ENCODE measurements around the gene TSHZ2.

TSHZ2 gene

GRCh38 chr20:52994184-52994970 is 22.2 kb downstream of the TSHZ2 start:
- Histone ChIP-seq H3K4me3 (ENCODE audit: low read length in 2 of 2) (no peak overlapping the region), H3K36me3 (ENCODE audit: control insufficient read depth in 2 of 2, insufficient read depth in 2 of 2, low read length in 2 of 2) (no peaks in the 10 kb centered on the region), H3K27me3 (ENCODE audit: control insufficient read depth in 2 of 2, insufficient read depth in 2 of 2, low read length in 2 of 2) (no peaks in the 10 kb centered on the region), H3K27ac (ENCODE audit: low read depth in 2 of 2, low read length in 2 of 2) (no peak overlapping the region), H3K9me3 (ENCODE audit: control insufficient read depth in 2 of 2, low read length in 2 of 2) (no peaks in the 10 kb centered on the region), H3K9ac (ENCODE audit: low read depth in 1 of 2, low read length in 2 of 2) (no peak overlapping the region), H3K4me1 (ENCODE audit: control insufficient read depth in 2 of 2, insufficient read depth in 2 of 2, low read length in 2 of 2) (no peaks in the 10 kb centered on the region)

DNA sequence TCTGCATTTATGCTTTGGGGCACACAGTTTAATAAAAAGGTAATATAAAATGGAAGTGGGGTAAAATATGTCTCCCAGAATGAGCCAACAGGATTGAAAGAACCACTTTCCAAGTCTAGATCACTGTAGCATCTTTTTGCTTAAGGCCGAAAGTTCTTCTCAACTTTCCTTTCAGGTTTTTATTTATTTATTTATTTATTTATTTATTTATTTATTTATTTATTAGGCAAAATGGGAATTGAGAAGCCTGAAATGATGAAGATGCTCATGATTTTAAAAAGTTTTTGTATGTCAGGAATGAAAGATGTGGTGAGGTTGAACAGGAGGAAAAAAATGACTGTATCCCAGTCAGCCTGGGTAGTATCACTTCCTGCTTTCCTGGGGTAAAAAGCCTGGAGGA is 24.0 kb downstream of the TSHZ2 start:
- Histone ChIP-seq H3K36me3 (ENCODE audit: control insufficient read depth in 2 of 2, insufficient read depth in 2 of 2, low read length in 2 of 2) (no peaks in the 10 kb centered on the region), H3K9me3 (ENCODE audit: control insufficient read depth in 2 of 2, low read length in 2 of 2) (no peaks in the 10 kb centered on the region), H3K4me1 (ENCODE audit: control insufficient read depth in 2 of 2, insufficient read depth in 2 of 2, low read length in 2 of 2) (no peaks in the 10 kb centered on the region)

GRCh38 chr20:52996658-52997057 is 24.5 kb downstream of the TSHZ2 start:
- Histone ChIP-seq H3K9ac (ENCODE audit: low read depth in 1 of 2, low read length in 2 of 2) (no peak overlapping the region), H3K36me3 (ENCODE audit: control insufficient read depth in 2 of 2, insufficient read depth in 2 of 2, low read length in 2 of 2) (no peaks in the 10 kb centered on the region), H3K9me3 (ENCODE audit: control insufficient read depth in 2 of 2, low read length in 2 of 2) (no peaks in the 10 kb centered on the region), H3K27ac (ENCODE audit: low read depth in 2 of 2, low read length in 2 of 2) (no peak overlapping the region), H3K27me3 (ENCODE audit: control insufficient read depth in 2 of 2, insufficient read depth in 2 of 2, low read length in 2 of 2) (no peaks in the 10 kb centered on the region), H3K4me1 (ENCODE audit: control insufficient read depth in 2 of 2, insufficient read depth in 2 of 2, low read length in 2 of 2) (no peaks in the 10 kb centered on the region), H3K4me3 (ENCODE audit: low read length in 2 of 2) (no peak overlapping the region)

More for the DNA sequence above, 24.0 kb downstream of the TSHZ2 start:
- no peaks in the 10 kb centered on the region for H3K27me3 ChIP-seq (ENCODE audit: control insufficient read depth in 2 of 2, insufficient read depth in 2 of 2, low read length in 2 of 2)
- H3K27ac ChIP-seq (ENCODE audit: low read depth in 2 of 2, low read length in 2 of 2) = no peak overlapping the region
- H3K9ac ChIP-seq (ENCODE audit: low read depth in 1 of 2, low read length in 2 of 2) = no peak overlapping the region
- H3K4me3 ChIP-seq (ENCODE audit: low read length in 2 of 2) = no peak overlapping the region

GRCh38 chr20:52998268-52998667 is 26.1 kb downstream of the TSHZ2 start:
- Histone ChIP-seq H3K36me3 (ENCODE audit: control insufficient read depth in 2 of 2, insufficient read depth in 2 of 2, low read length in 2 of 2) (no peaks in the 10 kb centered on the region), H3K4me1 (ENCODE audit: control insufficient read depth in 2 of 2, insufficient read depth in 2 of 2, low read length in 2 of 2) (no peaks in the 10 kb centered on the region), H3K9ac (ENCODE audit: low read depth in 1 of 2, low read length in 2 of 2) (no peak overlapping the region), H3K27me3 (ENCODE audit: control insufficient read depth in 2 of 2, insufficient read depth in 2 of 2, low read length in 2 of 2) (no peaks in the 10 kb centered on the region), H3K9me3 (ENCODE audit: control insufficient read depth in 2 of 2, low read length in 2 of 2) (no peaks in the 10 kb centered on the region), H3K4me3 (ENCODE audit: low read length in 2 of 2) (no peak overlapping the region), H3K27ac (ENCODE audit: low read depth in 2 of 2, low read length in 2 of 2) (no peak overlapping the region)

GRCh38 chr20:52999040-52999439 is 26.9 kb downstream of the TSHZ2 start:
- H3K36me3 ChIP-seq (ENCODE audit: control insufficient read depth in 2 of 2, insufficient read depth in 2 of 2, low read length in 2 of 2) = no peaks in the 10 kb centered on the region
- no peak overlapping the region for H3K9ac ChIP-seq (ENCODE audit: low read depth in 1 of 2, low read length in 2 of 2)
- H3K4me1 ChIP-seq (ENCODE audit: control insufficient read depth in 2 of 2, insufficient read depth in 2 of 2, low read length in 2 of 2) = no peaks in the 10 kb centered on the region
- no peaks in the 10 kb centered on the region for H3K27me3 ChIP-seq (ENCODE audit: control insufficient read depth in 2 of 2, insufficient read depth in 2 of 2, low read length in 2 of 2)
- H3K4me3 ChIP-seq (ENCODE audit: low read length in 2 of 2) = no peak overlapping the region
- no peak overlapping the region for H3K27ac ChIP-seq (ENCODE audit: low read depth in 2 of 2, low read length in 2 of 2)
- no peaks in the 10 kb centered on the region for H3K9me3 ChIP-seq (ENCODE audit: control insufficient read depth in 2 of 2, low read length in 2 of 2)

DNA sequence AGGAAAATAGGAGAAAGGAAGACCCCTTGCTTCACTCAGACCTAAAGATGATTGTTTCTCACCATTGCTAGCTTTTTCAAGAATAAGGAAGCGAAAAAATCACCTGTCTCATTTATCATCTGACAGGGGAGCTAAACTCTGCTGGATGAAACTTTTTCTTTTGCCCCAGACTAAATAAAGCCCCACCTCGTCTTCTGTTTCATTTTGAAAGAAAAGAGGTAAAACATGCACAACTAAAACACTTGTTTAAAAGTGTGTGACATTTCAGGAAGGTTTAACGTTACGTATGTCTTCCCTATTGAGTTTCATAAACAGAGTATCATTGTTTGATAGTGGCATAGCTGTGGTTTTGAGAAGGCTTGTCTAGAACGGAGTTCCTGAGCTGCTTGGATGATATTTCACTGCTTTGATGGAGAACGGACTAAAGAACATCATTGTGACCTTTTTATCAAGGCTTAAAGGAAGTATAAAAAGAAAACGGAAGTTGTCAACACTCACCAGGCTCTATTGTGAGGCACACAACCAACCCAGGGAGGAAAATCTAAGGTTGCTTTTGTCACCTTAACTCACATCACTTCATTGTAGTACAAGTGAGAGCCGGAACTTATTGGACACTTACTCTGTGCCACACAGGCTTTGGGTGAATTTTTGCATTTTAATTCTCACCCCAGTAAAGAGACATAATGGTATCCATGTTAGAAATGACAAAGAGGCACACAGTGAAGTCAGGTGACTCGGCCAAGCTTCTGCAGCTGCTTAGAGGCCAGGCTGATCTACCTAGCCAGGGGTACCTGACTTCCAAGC is 29.5 kb downstream of the TSHZ2 start:
- H3K4me3 ChIP-seq (ENCODE audit: low read length in 2 of 2) = peak overlapping the region in 1 of 2 donors; percentile 43

GRCh38 chr20:53002786-53003185 is 30.6 kb downstream of the TSHZ2 start:
- Histone ChIP-seq H3K9me3 (ENCODE audit: control insufficient read depth in 2 of 2, low read length in 2 of 2) (no peaks in the 10 kb centered on the region), H3K4me1 (ENCODE audit: control insufficient read depth in 2 of 2, insufficient read depth in 2 of 2, low read length in 2 of 2) (no peaks in the 10 kb centered on the region), H3K27me3 (ENCODE audit: control insufficient read depth in 2 of 2, insufficient read depth in 2 of 2, low read length in 2 of 2) (no peaks in the 10 kb centered on the region), H3K9ac (ENCODE audit: low read depth in 1 of 2, low read length in 2 of 2) (no peak overlapping the region), H3K4me3 (ENCODE audit: low read length in 2 of 2) (no peak overlapping the region), H3K36me3 (ENCODE audit: control insufficient read depth in 2 of 2, insufficient read depth in 2 of 2, low read length in 2 of 2) (no peaks in the 10 kb centered on the region), H3K27ac (ENCODE audit: low read depth in 2 of 2, low read length in 2 of 2) (no peak overlapping the region)

More for the DNA sequence above, 29.5 kb downstream of the TSHZ2 start:
- no peaks in the 10 kb centered on the region for H3K36me3 ChIP-seq (ENCODE audit: control insufficient read depth in 2 of 2, insufficient read depth in 2 of 2, low read length in 2 of 2)
- H3K27ac ChIP-seq (ENCODE audit: low read depth in 2 of 2, low read length in 2 of 2) = peak overlapping the region in 1 of 2 donors; percentile 50
- no peaks in the 10 kb centered on the region for H3K9me3 ChIP-seq (ENCODE audit: control insufficient read depth in 2 of 2, low read length in 2 of 2)
- no peaks in the 10 kb centered on the region for H3K4me1 ChIP-seq (ENCODE audit: control insufficient read depth in 2 of 2, insufficient read depth in 2 of 2, low read length in 2 of 2)
- H3K9ac ChIP-seq (ENCODE audit: low read depth in 1 of 2, low read length in 2 of 2) = no peak overlapping the region
- H3K27me3 ChIP-seq (ENCODE audit: control insufficient read depth in 2 of 2, insufficient read depth in 2 of 2, low read length in 2 of 2) = no peaks in the 10 kb centered on the region

DNA sequence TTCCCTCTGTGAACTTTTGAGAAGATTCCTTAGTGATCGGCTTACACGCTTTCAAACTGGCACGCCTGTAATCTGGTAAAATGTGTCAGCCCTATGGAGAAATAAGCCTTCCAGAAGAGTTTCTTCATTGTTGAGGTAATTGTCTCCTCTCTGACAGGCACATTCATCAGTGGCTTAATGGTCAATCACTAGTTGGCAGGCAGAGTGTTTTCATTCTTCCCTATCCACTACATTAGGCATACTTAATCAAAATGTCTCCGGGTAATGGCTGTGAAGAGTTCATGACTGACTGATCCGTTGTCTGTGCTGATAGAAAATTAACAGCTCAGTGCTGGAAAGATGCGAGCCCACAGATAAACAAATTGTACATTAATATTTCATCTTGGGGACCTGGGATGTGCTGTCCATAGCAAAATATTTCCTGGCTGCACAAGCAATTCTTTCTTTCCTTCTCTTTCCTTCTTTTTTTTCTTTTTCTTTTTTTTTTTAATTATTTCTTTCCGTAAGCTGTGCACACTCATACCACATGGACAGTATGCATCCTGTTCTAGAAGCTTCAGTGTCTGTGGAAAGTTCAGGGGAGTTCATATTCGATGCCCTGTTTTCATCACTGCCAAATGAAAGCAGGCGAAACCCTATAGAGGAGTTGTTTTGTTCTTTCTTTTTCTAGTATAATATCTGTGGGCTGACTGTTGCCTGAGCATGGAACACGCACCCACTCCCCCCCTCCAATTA is 31.4 kb downstream of the TSHZ2 start:
- Histone ChIP-seq H3K9ac (ENCODE audit: low read depth in 1 of 2, low read length in 2 of 2) (no peak overlapping the region), H3K27me3 (ENCODE audit: control insufficient read depth in 2 of 2, insufficient read depth in 2 of 2, low read length in 2 of 2) (no peaks in the 10 kb centered on the region), H3K4me3 (ENCODE audit: low read length in 2 of 2) (no peak overlapping the region), H3K4me1 (ENCODE audit: control insufficient read depth in 2 of 2, insufficient read depth in 2 of 2, low read length in 2 of 2) (no peaks in the 10 kb centered on the region), H3K27ac (ENCODE audit: low read depth in 2 of 2, low read length in 2 of 2) (no peak overlapping the region), H3K9me3 (ENCODE audit: control insufficient read depth in 2 of 2, low read length in 2 of 2) (no peaks in the 10 kb centered on the region), H3K36me3 (ENCODE audit: control insufficient read depth in 2 of 2, insufficient read depth in 2 of 2, low read length in 2 of 2) (no peaks in the 10 kb centered on the region)

GRCh38 chr20:53004267-53004813 is 32.2 kb downstream of the TSHZ2 start:
- Histone ChIP-seq H3K4me3 (ENCODE audit: low read length in 2 of 2) (no peak overlapping the region), H3K27me3 (ENCODE audit: control insufficient read depth in 2 of 2, insufficient read depth in 2 of 2, low read length in 2 of 2) (no peaks in the 10 kb centered on the region), H3K9ac (ENCODE audit: low read depth in 1 of 2, low read length in 2 of 2) (no peak overlapping the region), H3K27ac (ENCODE audit: low read depth in 2 of 2, low read length in 2 of 2) (no peak overlapping the region), H3K36me3 (ENCODE audit: control insufficient read depth in 2 of 2, insufficient read depth in 2 of 2, low read length in 2 of 2) (no peaks in the 10 kb centered on the region), H3K4me1 (ENCODE audit: control insufficient read depth in 2 of 2, insufficient read depth in 2 of 2, low read length in 2 of 2) (no peaks in the 10 kb centered on the region), H3K9me3 (ENCODE audit: control insufficient read depth in 2 of 2, low read length in 2 of 2) (no peaks in the 10 kb centered on the region)

Measured in mucosa of rectum (tissue), 2 donors.